Medulla oblongata (tissue), 1 donor: ENCODE data around the gene CDYL.
"Not testable (repeated sequence)": the region's sequence is repeated elsewhere in the genome, so short reads cannot be mapped to it uniquely, and the experiment has no call there.

Source experiments
- DNase-seq: peaks from one replicate; pipeline ENCODE4 v3.0.0-alpha.2; 2015; ENCODE audit errors: extremely low spot score

Gene CDYL

DNA sequence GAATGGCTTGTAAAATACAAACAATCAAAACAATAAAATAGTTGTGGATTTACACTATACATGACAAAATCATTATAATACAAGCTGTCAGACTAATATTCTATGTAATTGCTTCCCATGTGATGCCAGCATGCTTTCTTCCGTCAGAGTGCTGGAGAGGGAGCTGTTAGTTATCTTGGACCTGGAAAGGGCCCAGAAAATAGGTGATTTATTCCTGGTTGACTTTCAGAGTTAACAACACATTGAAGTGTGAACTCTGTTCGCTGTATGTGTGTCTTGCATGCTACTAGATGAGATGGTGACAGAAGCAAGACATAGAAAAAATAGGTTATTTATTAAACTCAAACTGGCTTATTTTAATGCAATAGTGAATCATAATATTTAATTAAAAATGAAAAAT is 70.2 kb downstream of the CDYL start:
- no peak for DNase-seq

DNA sequence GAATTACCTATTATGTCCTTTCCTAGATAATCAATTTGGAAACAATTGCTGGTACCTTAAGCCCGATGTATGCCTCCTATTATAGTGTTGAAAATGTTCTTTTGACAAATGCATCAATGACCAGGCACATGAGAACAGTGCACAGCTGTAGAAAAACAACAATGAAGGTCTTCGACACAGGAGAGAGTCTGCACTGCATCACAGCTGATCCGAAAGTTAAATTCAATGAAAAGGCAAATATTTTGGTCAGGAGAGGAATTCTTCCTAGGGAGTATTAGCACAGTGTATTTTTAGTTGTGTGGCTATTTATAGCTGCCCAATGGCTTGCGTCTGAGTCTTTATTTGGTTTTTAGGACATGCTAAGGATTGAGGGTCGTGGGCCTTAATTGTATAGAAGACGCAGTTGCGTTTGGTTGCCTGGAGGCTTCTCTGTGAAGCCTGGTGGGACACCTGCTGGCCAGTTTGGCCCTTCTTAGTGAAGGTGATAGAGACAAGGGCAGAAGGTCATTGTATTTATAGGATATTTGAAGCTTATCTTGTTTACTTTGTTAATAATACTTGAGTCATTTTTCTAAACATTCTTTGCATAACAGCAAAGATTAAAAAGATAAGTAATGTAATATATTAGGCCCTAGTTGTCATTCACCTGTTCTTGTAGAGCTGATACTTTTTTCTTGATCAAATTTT is 72.3 kb downstream of the CDYL start:
- no peak for DNase-seq

DNA sequence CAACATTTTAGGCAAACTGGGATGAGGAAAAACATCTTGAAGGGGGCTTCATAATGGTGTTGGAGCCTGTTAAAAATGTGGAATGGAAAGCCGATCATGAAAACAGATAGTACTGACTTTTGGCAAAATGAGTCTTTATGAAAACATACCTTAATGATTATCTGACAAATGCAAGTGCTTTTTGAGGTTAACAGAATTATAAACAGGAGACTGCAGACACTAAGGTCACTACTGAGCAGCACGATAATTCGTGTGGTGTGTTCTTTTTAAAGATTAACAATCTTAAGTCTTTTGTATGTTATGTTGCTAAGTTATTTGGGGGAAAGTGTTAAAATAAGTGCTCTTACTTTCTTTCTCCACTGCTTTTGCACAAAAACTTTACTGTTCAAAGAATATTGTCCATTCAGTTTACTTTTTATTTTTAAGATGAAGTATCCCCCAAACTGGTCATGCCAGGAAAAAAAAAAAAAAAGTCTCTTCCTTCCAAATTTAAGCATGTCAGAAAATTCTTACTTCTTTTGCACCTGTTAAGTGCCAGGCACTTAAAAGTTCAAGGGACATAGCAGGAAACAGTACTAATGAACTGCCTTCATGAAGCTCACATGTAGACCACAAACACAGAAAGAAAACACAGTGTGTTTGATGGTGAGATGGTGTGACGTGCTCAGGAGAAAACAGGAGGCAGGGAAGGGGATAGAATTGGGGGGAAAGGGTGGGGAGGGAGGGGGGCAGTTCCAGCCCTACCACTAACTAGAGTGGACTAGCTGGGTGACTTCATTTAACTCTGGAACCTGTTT is 73.2 kb downstream of the CDYL start:
- no peak for DNase-seq

DNA sequence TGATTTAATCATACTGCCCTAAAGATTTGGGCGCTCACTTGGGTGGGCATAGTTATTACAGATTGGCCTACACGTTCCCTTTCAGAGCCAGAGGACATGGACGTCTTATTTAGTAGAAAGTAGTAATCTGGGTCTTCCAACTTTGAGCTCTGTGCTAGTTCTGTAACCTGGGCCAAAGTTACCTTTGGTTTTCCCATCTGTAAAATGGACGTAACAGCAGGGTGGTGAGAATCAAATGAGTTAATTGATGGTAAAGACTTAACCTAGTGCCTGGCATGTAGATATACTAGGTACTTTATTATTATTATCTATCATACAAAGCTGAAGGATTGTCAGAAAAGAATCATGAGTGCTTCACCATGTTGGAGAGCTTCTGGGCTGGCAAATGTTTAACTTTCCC is 74.8 kb downstream of the CDYL start:
- DNase-seq, result no peak

DNA sequence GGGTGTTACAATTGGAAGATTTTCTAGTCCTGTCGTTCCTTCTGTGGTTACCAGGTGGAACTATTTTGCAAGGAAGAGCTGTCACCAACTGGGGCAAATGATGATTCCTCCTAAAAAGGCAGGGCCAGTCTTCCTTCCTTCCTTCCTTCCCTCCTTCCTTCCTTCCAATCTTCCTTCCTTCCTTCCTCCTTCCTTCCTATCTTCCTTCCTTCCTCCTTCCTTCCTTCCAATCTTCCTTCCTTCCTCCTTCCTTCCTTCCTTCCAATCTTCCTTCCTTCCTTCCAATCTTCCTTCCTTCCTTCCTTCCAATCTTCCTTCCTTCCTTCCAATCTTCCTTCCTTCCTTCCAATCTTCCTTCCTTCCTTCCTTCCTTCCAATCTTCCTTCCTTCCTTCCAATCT is 76.0 kb downstream of the CDYL start:
- not testable (repeated sequence) for DNase-seq

GRCh38 chr6:4852938-4853337 is 76.7 kb downstream of the CDYL start:
- no peak for DNase-seq

GRCh38 chr6:4853349-4853748 is 77.1 kb downstream of the CDYL start:
- no peak for DNase-seq

- DNase-seq, result no peak
Observed at GRCh38 chr6:4853782-4854511, 77.7 kb downstream of the CDYL start.

DNA sequence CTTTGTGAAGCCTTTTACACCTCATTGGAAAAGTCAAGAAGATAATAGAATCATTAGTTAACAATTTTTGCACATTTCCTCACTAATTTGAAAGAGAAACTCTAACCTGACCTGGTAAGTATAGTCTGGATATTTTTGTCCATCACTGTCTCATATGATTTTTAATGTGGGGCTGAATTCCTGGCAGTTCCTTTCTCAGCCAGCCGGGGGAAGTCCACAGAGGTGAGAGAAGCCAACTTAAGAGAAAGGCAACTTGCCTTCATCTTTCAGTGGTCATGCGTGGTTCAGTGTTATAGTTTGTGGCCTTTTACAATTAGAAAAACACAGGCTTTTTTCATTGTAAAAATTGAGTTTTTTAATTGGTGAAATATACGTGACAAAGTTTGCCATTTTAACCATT is 80.6 kb downstream of the CDYL start:
- no peak for DNase-seq

GRCh38 chr6:4858194-4859015 is 82.2 kb downstream of the CDYL start:
- no peak for DNase-seq

DNA sequence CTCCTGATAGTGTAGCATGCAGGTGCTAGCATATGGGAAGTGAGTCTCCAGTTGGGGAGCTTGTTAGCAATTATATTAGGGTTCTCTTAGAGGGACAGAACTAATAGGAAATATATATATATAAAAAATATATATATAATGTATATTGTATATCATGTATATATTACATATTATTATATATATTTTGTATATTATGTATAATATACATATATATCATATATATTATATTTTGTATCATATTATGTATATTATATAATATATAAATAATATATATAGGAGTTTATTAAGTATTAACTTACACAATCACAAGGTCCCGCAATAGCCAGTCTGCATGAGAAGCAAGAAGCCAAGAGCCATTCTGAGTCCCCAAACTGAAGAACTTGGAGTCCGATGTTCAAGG is 84.2 kb downstream of the CDYL start:
- no peak for DNase-seq

- no peak for DNase-seq
Observed at GRCh38 chr6:4861564-4861963, 85.4 kb downstream of the CDYL start.

GRCh38 chr6:4864519-4864918 is 88.3 kb downstream of the CDYL start:
- no peak for DNase-seq

- not testable (repeated sequence) for DNase-seq
Observed at GRCh38 chr6:4865006-4865405, 88.8 kb downstream of the CDYL start.

DNA sequence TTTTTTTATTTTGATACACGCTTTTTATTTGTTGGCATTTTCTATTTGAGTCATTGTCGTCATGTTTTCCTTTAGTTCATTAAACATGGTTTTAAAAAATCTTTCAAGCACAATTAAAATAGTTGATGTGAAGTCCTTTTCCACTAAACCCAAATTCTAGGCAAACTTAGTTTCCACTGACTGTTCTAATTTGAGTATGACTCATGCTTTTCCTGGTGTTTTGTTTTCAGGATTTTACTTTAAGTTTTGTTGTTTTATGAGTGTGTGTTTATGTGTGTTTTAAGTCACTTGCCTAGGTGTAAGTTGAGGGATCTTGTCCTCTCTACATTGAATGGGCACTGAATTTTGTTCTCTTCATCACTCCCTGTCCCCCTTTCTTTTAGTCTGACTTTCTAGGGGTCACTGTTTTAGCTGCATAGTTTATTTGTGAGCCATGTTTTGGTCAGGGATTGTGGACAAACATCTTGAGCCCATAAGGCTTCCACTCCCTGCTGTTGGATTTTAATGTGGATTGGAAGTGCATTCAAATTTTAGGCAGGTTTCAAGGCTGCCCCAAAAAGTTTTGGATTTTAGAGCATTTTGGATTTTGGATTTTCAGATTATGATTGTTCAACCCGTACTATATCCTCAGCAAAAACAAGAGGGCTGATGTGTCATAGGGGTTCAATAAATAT is 94.8 kb downstream of the CDYL start:
- no peak for DNase-seq

GRCh38 chr6:4871825-4872224 is 95.6 kb downstream of the CDYL start:
- no peak for DNase-seq

GRCh38 chr6:4872841-4873240 is 96.6 kb downstream of the CDYL start:
- no peak for DNase-seq

DNA sequence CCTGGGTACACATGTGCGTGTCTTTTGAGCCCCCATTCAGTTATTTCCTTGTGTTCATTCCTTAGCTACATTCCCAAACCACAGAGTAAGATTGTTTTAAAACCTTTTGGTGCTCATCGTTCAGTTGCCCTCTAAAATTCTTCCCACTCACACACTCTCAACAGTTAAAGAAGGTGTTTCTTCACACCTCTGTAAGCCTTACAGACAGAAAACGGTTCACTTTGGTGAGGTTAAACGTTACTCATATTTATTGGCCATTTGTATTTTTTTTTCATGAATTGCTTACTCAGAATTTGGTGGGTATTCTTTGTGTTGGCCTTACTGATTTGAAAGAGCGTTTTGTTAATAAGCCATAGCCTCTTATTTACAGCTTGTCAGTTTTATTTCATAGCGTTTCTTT is 97.7 kb downstream of the CDYL start:
- no peak for DNase-seq

GRCh38 chr6:4879741-4880275 is 103.6 kb downstream of the CDYL start:
- no peak for DNase-seq

GRCh38 chr6:4880363-4880762 is 104.2 kb downstream of the CDYL start:
- DNase-seq, result no peak

- no peak for DNase-seq
Observed at GRCh38 chr6:4883298-4883697, 107.1 kb downstream of the CDYL start.
